Transverse colon (tissue), 4 donors: ENCODE data around the gene NPEPL1. TPM values are rescaled to one million over a fixed set of nuclear protein-coding genes. Genes with fewer than 3 reads are reported as not detected.

Experiments used
- DNase-seq: peaks from one replicate; pipeline ENCODE4 v3.0.0-alpha.2; 2019
- H3K27ac ChIP-seq, 4 donors: fragments of 200-600 bp; sonication (generic); 2 replicates each; pipeline ENCODE4 v1.5.1; 2016 to 2018; ENCODE audit warnings: inconsistent platforms in 4 of 4
- H3K27me3 ChIP-seq: fragments of 200-600 bp; sonication (generic); 2 replicates; pipeline ENCODE4 v1.5.1; 2017; ENCODE audit warnings: inconsistent platforms
- H3K36me3 ChIP-seq, 4 donors: fragments of 200-600 bp; sonication (generic); 2 replicates each; pipeline ENCODE4 v1.5.1; 2017 to 2019; ENCODE audit warnings: inconsistent platforms in 4 of 4
- H3K4me1 ChIP-seq, 4 donors: fragments of 200-600 bp; sonication (generic); 2 replicates each; pipeline ENCODE4 v1.5.1; 2017 to 2020; ENCODE audit warnings: inconsistent platforms in 4 of 4
- H3K4me3 ChIP-seq, 4 donors: fragments of 200-600 bp; sonication (generic); 1 replicate in 1 of 4; 2 replicates in 3 of 4; pipeline versions ENCODE4 v1.5.1 to v1.6.1; 2017 to 2019; ENCODE audit warnings: inconsistent platforms in 4 of 4
- H3K9me3 ChIP-seq, 2 donors: fragments of 200-600 bp; sonication (generic); 2 replicates each; pipeline ENCODE4 v1.5.1; 2017 to 2019; ENCODE audit warnings: inconsistent platforms in 2 of 2
- CTCF ChIP-seq, 5 experiments: fragments of 200-600 bp in 3 of 5; fragments of 450-650 bp in 2 of 5; sonication (generic) in 3 of 5; IDR thresholded peaks; 1 replicate in 2 of 5; 2 replicates in 3 of 5; pipeline ENCODE4 v1.5.1; 2016 to 2017; ENCODE audit warnings: antibody characterized with exemption in 5 of 5, inconsistent platforms in 3 of 5, mild to moderate bottlenecking in 2 of 5, moderate library complexity in 1 of 5
- EP300 ChIP-seq: sonication (generic); formaldehyde crosslinking; IDR thresholded peaks from one replicate; pipeline ENCODE4 v1.6.1; 2017; ENCODE audit warnings: antibody characterized with exemption, low read depth
- POLR2A ChIP-seq: fragments of 450-650 bp; IDR thresholded peaks from one replicate; pipeline ENCODE4 v1.6.1; 2016; ENCODE audit warnings: antibody characterized with exemption, mild to moderate bottlenecking, moderate library complexity
- POLR2AphosphoS5 ChIP-seq, 3 donors: sonication (generic); formaldehyde crosslinking; IDR thresholded peaks; one replicate each; pipeline ENCODE4 v1.6.1; 2016; ENCODE audit warnings: antibody characterized with exemption in 3 of 3
- WGBS, 2 donors: methylation state at CpG; one replicate each; pipeline ENCODE4 v1.1.5; 2018; ENCODE audit warnings: low coverage in 1 of 2; 5-methylcytosine and 5-hydroxymethylcytosine counted together
- in situ Hi-C, 4 donors: fragments of 200-750 bp; cut with MboI; loops; one replicate each; pipeline versions ENCODE4 v1.15.0 to v1.15.1; 2017; ENCODE audit warnings: low sequenced_read_pairs in 3 of 4, low pct_ligation_motif_present in 1 of 4, low pct_unique_long_range_greater_than_20kb in 1 of 4
- intact Hi-C: fragments of 100-400 bp; cut with DNase I; formaldehyde crosslinking; loops from one replicate; pipeline ENCODE4 v1.15.1; 2023; ENCODE audit warnings: low total_unique reads
- total RNA-seq, 4 donors: library from RNA; depleted of rRNA; stranded (reverse); fragments of >200 nt; gene quantifications; one replicate each; pipeline ENCODE4 v1.1.0, GENCODE V29; 2016

Gene NPEPL1
- total RNA-seq, 4 donors from 2014 or later = 33.3 to 109 (median 66.9) TPM

GRCh38 chr20:58753267-58753921, 60.8 kb downstream of the NPEPL1 start:
- H3K4me1 ChIP-seq = no peaks in the 10 kb centered on the region
- 77 to 80% methylated on average over 4 to 14 of the region's 14 CpGs for WGBS, 2 donors
- H3K36me3 ChIP-seq = no peaks in the 10 kb centered on the region
- H3K4me3 ChIP-seq = no peak overlapping the region
- no peak overlapping the region for H3K27ac ChIP-seq
- TF ChIP-seq POLR2AphosphoS5 (IDR thresholded peaks at IDR 0.05) = no peak
- no peak for TF ChIP-seq EP300
- TF ChIP-seq CTCF (IDR thresholded peaks at IDR 0.05) = no peak
- TF ChIP-seq POLR2A = no peak
- in situ Hi-C loops (loop anchor here in 1 of 4 donors (25.0 kb wide), 1 partner anchor 109 kb away; the partner anchor contains the start of genes GNAS and GNAS-AS1), intact Hi-C loops (no loop called here)
- H3K27me3 ChIP-seq = peaks cover 7% of the 10 kb centered on the region
- no peak for DNase-seq
- H3K9me3 ChIP-seq = no peaks in the 10 kb centered on the region

GRCh38 chr20:58753922-58754551, 61.4 kb downstream of the NPEPL1 start:
- in situ Hi-C loops = loop anchor here in 1 of 4 donors (25.0 kb wide), 1 partner anchor 108 kb away; the partner anchor contains the start of genes GNAS and GNAS-AS1
- Histone ChIP-seq H3K36me3 (no peaks in the 10 kb centered on the region), H3K9me3 (no peaks in the 10 kb centered on the region), H3K4me1 (no peaks in the 10 kb centered on the region), H3K4me3 (no peak overlapping the region), H3K27me3 (peaks cover 7% of the 10 kb centered on the region), H3K27ac (no peak overlapping the region)
- WGBS, 2 donors = 81 to 86% methylated on average over 11 to 17 of the region's 17 CpGs
- intact Hi-C loops = no loop called here
- TF ChIP-seq POLR2AphosphoS5 (IDR thresholded peaks at IDR 0.05) = no peak
- no peak for TF ChIP-seq EP300
- TF ChIP-seq CTCF (IDR thresholded peaks at IDR 0.05) = no peak
- TF ChIP-seq POLR2A = no peak
- DNase-seq = no peak

DNA sequence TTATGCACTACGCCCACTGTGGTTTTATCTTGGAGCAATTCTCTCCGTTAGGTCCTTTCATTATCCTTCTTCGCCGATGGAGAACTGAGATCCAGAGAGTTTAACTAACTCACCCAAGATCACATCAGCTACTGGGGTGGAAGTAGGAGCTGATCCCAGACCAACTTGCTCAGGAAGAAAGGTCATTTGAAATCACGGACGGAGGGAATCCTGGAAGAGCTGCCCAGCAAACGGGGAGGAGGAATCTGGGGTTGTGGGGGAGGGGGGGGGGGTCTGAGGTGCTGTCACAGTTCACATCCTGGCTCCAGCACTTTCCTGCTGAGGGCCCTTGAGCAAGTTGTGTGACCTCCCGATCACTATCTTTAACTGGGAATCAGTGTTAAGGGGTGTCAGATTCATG, 62.0 kb downstream of the NPEPL1 start:
- TF ChIP-seq CTCF (IDR thresholded peaks at IDR 0.05) = no peak
- TF ChIP-seq POLR2AphosphoS5 (IDR thresholded peaks at IDR 0.05) = no peak
- TF ChIP-seq EP300 = no peak
- TF ChIP-seq POLR2A = no peak
- in situ Hi-C loops (loop anchor here in 1 of 4 donors (25.0 kb wide), 1 partner anchor 108 kb away; the partner anchor contains the start of genes GNAS and GNAS-AS1), intact Hi-C loops (no loop called here)
- H3K4me3 ChIP-seq = no peak overlapping the region
- no peak for DNase-seq
- H3K27me3 ChIP-seq = peaks cover 7% of the 10 kb centered on the region
- H3K36me3 ChIP-seq = no peaks in the 10 kb centered on the region
- no peaks in the 10 kb centered on the region for H3K4me1 ChIP-seq
- no peak overlapping the region for H3K27ac ChIP-seq
- WGBS, 2 donors = 70 to 90% methylated on average over 2 to 8 of the region's 8 CpGs
- no peaks in the 10 kb centered on the region for H3K9me3 ChIP-seq

- Histone ChIP-seq H3K27me3 (peaks cover 7% of the 10 kb centered on the region), H3K27ac (no peak overlapping the region), H3K36me3 (no peaks in the 10 kb centered on the region), H3K4me1 (no peaks in the 10 kb centered on the region), H3K9me3 (no peaks in the 10 kb centered on the region), H3K4me3 (no peak overlapping the region)
- intact Hi-C loops (no loop called here), in situ Hi-C loops (loop anchor here in 1 of 4 donors (25.0 kb wide), 1 partner anchor 107 kb away; the partner anchor contains the start of genes GNAS and GNAS-AS1)
- TF ChIP-seq CTCF (IDR thresholded peaks at IDR 0.05) = no peak
- TF ChIP-seq POLR2A = no peak
- TF ChIP-seq POLR2AphosphoS5 (IDR thresholded peaks at IDR 0.05) = no peak
- no peak for TF ChIP-seq EP300
- 84 to 91% methylated on average over 8 to 18 of the region's 18 CpGs for WGBS, 2 donors
- no peak for DNase-seq
Measured at GRCh38 chr20:58755062-58755697, 62.6 kb downstream of the NPEPL1 start.
